Measurements from ENCODE around the gene STPG1. TPM values are rescaled to one million over a fixed set of nuclear protein-coding genes. Genes with fewer than 3 reads are reported as not detected.
A peak's percentile ranks its signal among the peaks of the same experiment; 100 is the strongest.

STPG1 gene
- total and polyA plus RNA-seq, 8 donors = 7.8 to 11.1 (median 9.0) TPM

DNA sequence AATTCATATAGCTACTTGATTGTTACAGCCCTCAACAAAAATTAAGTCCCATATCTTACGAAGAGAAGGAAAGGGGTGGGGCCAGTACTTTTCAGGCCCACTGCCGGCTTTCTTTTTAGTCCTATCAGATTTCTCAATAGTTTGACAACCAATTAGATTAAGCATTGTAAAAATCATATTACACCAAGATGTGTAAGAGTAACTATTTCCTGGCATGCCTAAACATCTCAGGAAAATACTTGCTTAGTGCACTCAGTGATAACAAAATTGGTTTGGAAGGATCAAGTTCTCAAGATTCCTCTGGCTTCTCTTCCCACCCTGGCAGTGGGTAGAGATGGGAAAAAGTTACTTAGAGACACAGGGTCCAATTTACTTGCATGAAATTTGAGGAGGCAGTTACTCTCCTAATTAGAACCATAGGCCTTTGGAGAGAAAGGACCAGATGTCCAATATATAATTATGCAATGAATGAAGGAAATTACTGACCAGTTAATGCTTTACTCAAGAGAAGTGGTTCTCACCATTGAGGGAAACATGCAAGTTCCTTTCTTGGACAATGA, 30.1 kb downstream of the STPG1 start:
- Histone ChIP-seq H3K36me3 (peaks cover 0 to 15% of the 10 kb centered on the region in 2 donors), H3K27ac (peak overlapping the region in 1 of 2 donors; percentile 91), H3K9me3 (no peaks in the 10 kb centered on the region), H3K4me1 (peaks cover 5 to 32% of the 10 kb centered on the region in 2 donors), H3K27me3 (no peaks in the 10 kb centered on the region), H3K4me3 (no peak overlapping the region)
- no peak for DNase-seq
- TF ChIP-seq, protein P1, sequence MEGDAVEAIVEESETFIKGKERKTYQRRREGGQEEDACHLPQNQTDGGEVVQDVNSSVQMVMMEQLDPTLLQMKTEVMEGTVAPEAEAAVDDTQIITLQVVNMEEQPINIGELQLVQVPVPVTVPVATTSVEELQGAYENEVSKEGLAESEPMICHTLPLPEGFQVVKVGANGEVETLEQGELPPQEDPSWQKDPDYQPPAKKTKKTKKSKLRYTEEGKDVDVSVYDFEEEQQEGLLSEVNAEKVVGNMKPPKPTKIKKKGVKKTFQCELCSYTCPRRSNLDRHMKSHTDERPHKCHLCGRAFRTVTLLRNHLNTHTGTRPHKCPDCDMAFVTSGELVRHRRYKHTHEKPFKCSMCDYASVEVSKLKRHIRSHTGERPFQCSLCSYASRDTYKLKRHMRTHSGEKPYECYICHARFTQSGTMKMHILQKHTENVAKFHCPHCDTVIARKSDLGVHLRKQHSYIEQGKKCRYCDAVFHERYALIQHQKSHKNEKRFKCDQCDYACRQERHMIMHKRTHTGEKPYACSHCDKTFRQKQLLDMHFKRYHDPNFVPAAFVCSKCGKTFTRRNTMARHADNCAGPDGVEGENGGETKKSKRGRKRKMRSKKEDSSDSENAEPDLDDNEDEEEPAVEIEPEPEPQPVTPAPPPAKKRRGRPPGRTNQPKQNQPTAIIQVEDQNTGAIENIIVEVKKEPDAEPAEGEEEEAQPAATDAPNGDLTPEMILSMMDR (IDR thresholded peaks at IDR 0.05) = no peak
- intact Hi-C loops (cut with DNase I) = loop anchor here in 1 of 2 donors (10.0 kb wide), 1 partner anchor 179 kb away; no protein-coding TSS in a partner anchor
- no peak for ATAC-seq

DNA sequence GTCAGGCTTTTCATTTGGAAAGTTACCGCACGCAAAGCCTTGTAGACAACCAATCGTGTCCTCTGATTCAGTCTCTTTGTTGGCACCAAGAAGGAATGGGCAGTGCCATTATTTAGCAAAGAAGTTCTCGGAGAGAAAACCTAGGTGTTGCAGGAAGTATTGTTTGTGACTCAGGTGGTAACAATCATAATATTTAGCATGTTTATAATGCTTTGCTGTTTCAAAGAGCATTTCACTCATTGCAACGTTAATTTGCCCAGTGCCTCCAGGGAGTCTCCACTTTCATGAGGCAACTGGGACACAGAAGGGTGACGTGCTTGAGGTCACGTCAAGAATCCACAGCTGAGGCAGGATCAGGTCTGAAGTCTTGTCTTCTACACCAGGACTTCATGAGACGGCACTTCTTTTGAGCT, 31.4 kb downstream of the STPG1 start:
- no peaks in the 10 kb centered on the region for H3K27me3 ChIP-seq
- H3K36me3 ChIP-seq = peaks cover 0 to 19% of the 10 kb centered on the region in 2 donors
- peaks cover 5 to 27% of the 10 kb centered on the region in 2 donors for H3K4me1 ChIP-seq
- no peak overlapping the region for H3K4me3 ChIP-seq
- intact Hi-C loops (cut with DNase I) = loop anchor here in 1 of 2 donors (10.0 kb wide), 1 partner anchor 177 kb away; no protein-coding TSS in a partner anchor
- no peaks in the 10 kb centered on the region for H3K9me3 ChIP-seq
- DNase-seq = no peak
- TF ChIP-seq, protein P1 (IDR thresholded peaks at IDR 0.05) = no peak
- H3K27ac ChIP-seq = no peak overlapping the region
- no peak for ATAC-seq

DNA sequence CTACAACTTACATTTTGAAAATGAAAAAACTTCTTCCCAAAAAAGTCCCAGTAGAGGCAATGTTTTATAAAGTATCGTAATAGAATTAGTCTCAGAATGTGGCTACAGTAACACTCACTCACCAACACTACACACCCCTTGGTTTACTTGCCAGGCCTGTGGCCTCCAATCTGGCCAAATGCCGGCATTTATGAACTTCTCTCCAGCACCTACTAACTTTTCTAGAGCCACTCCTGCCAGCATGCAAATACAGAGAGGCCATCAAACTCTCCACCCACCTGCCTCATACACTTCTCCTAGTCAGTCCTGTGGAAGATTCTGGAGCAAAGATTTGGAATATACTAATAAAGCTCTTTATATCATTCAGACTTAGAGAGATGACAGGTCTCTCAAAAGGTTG, 32.3 kb downstream of the STPG1 start:
- ATAC-seq (no peak), DNase-seq (no peak)
- peaks cover 0 to 19% of the 10 kb centered on the region in 2 donors for H3K36me3 ChIP-seq
- TF ChIP-seq, protein P1 (IDR thresholded peaks at IDR 0.05) = no peak
- H3K27me3 ChIP-seq = no peaks in the 10 kb centered on the region
- H3K9me3 ChIP-seq = no peaks in the 10 kb centered on the region
- no peak overlapping the region for H3K27ac ChIP-seq
- peaks cover 5 to 25% of the 10 kb centered on the region in 2 donors for H3K4me1 ChIP-seq
- intact Hi-C loops (cut with DNase I) = loop anchor here in 1 of 2 donors (10.0 kb wide), 1 partner anchor 176 kb away; no protein-coding TSS in a partner anchor
- H3K4me3 ChIP-seq = no peak overlapping the region

DNA sequence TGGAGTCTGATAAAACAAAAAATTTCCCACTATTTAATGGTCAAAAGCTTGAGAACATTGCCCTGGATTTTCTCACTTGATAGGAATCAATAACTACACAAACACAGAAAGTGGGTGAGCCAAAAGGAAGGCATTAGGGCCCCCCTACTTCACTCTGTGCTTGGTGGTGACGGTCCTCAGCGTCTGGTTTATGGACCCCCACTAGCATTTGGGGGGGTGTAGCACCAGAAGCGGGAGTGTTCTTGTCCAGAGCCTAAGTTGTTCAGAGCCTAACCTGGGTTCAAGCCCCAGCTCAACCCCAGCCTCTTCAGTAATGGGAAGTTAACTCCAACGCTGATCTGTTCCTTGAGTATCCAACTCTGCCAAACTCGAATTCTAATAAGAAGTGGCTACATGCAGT, 33.1 kb downstream of the STPG1 start:
- intact Hi-C loops (cut with DNase I) = loop anchor here in 1 of 2 donors (10.0 kb wide), 1 partner anchor 176 kb away; no protein-coding TSS in a partner anchor
- DNase-seq = no peak
- H3K27me3 ChIP-seq = no peaks in the 10 kb centered on the region
- no peaks in the 10 kb centered on the region for H3K9me3 ChIP-seq
- H3K27ac ChIP-seq = no peak overlapping the region
- no peak overlapping the region for H3K4me3 ChIP-seq
- no peak for ATAC-seq
- peaks cover 5 to 18% of the 10 kb centered on the region in 2 donors for H3K4me1 ChIP-seq
- H3K36me3 ChIP-seq = peaks cover 0 to 19% of the 10 kb centered on the region in 2 donors
- TF ChIP-seq, protein P1 (IDR thresholded peaks at IDR 0.05) = no peak

DNA sequence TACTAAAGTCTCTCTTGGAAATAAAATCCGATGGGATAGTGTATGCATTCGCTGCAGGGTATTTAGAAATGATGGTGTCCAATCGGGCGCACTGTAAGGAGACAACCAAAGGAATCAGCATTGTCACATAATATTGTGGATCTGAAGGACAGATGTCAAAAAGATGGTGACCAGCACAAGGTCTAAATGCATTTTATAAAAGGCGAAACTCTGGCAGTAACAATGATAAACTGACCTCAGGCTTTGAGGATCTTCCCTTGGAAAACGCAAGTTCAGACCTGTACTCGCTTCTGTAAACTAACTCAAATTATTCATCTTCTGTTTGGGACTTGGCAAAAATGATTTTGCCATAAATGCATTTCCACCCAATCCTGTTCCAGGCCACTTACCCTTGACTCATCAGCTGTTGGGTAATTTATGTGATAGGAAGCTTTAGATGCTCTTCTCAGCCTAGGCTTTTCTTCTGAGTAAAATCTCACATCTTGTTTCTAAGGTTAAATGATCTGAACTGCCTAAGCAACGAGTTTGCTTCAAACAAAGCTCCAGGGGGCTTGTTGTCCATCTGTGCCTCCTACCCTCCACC, 33.8 kb downstream of the STPG1 start:
- H3K27ac ChIP-seq = no peak overlapping the region
- H3K4me3 ChIP-seq = no peak overlapping the region
- peaks cover 0 to 19% of the 10 kb centered on the region in 2 donors for H3K36me3 ChIP-seq
- no peaks in the 10 kb centered on the region for H3K27me3 ChIP-seq
- intact Hi-C loops (cut with DNase I) = loop anchor here in 1 of 2 donors (10.0 kb wide), 1 partner anchor 175 kb away; no protein-coding TSS in a partner anchor
- no peak for ATAC-seq
- no peak for DNase-seq
- peaks cover 5 to 11% of the 10 kb centered on the region in 2 donors for H3K4me1 ChIP-seq
- TF ChIP-seq, protein P1 (IDR thresholded peaks at IDR 0.05) = no peak
- H3K9me3 ChIP-seq = no peaks in the 10 kb centered on the region

Measured in left lung (tissue), 10 donors.